ENCODE measurements around the gene CLIP1. TPM values are rescaled to one million over a fixed set of nuclear protein-coding genes. Genes with fewer than 3 reads are reported as not detected.

The CLIP1 gene
- total and polyA plus RNA-seq, 2 of the 8 experiments (the other 6 are each of a cell fraction or from before 2014, with no cell fraction given) = 19.0 to 27.6 TPM

GRCh38 chr12:122406701-122407164, 15.7 kb downstream of the CLIP1 start:
- no peaks in the 10 kb centered on the region for H4K20me1 ChIP-seq (replicated peaks in 1 of 2; ENCODE audit: control insufficient read depth in 1 of 2, insufficient read depth in 2 of 2, low read length in 2 of 2)
- no peak overlapping the region for H3K23ac ChIP-seq (ENCODE audit: insufficient read length)
- no peak overlapping the region for H3K18ac ChIP-seq (ENCODE audit: extremely low read depth, low read length)
- FAIRE-seq = no peak
- CTCF ChIA-PET (ENCODE audit: partially characterized antibody) = interaction anchor here (0.6 to 2.2 kb wide), 9 partner anchors 9 to 565 kb away, joined by 3 to 8 read pairs (median 4); partner anchors contain the start of gene CLIP1
- H2AFZ ChIP-seq (ENCODE audit: low read length) = no peak overlapping the region
- no peak overlapping the region for H3K56ac ChIP-seq (replicated peaks; ENCODE audit: insufficient read length, low read depth, low read length)
- H2BK12ac ChIP-seq (ENCODE audit: low read depth, low read length) = no peak overlapping the region
- no peak overlapping the region for H2BK20ac ChIP-seq (ENCODE audit: low read length)
- H3K27ac ChIP-seq (ENCODE audit: low read depth, low read length) = no peak overlapping the region
- H4K8ac ChIP-seq (ENCODE audit: extremely low read depth, insufficient read depth, low read length) = no peak overlapping the region
- H4K91ac ChIP-seq (replicated peaks; ENCODE audit: insufficient read length, low read length) = no peak overlapping the region
- no peaks in the 10 kb centered on the region for H3K79me1 ChIP-seq (ENCODE audit: low read depth, low read length)
- no peak overlapping the region for H3K4me3 ChIP-seq (ENCODE audit: extremely low read depth in 1 of 4, insufficient read depth in 2 of 4, low read depth in 3 of 4, low read length in 4 of 4)
- no peak overlapping the region for H2AK5ac ChIP-seq (ENCODE audit: low read depth, low read length)
- no peak overlapping the region for H2BK15ac ChIP-seq (ENCODE audit: low read length)
- no peak overlapping the region for H2BK5ac ChIP-seq (ENCODE audit: low read depth, low read length)
- no peak overlapping the region for H3K4me2 ChIP-seq (ENCODE audit: insufficient read depth in 1 of 2, low read depth in 2 of 2, low read length in 2 of 2)
- H2BK120ac ChIP-seq (replicated peaks; ENCODE audit: low read depth, low read length) = no peak overlapping the region
- no peaks in the 10 kb centered on the region for H3K9me3 ChIP-seq (ENCODE audit: insufficient read depth in 2 of 2, low read depth in 1 of 2, low read length in 1 of 2)
- H3K23me2 ChIP-seq (ENCODE audit: low read depth, low read length) = no peaks in the 10 kb centered on the region
- H3K4me1 ChIP-seq (replicated peaks in 1 of 4; ENCODE audit: control insufficient read depth in 3 of 4, insufficient read depth in 4 of 4, low read length in 3 of 4) = no peaks in the 10 kb centered on the region
- DNase-seq (ENCODE audit: low read depth in 1 of 2, low spot score in 2 of 2) = no peak
- POLR2A ChIA-PET (ENCODE audit: partially characterized antibody) = interaction anchor here (1.0 to 1.7 kb wide), 3 partner anchors 17 to 120 kb away, joined by 3 to 7 read pairs (median 4); partner anchors contain the start of genes KNTC1, RSRC2 and ZCCHC8
- no peak overlapping the region for H3K14ac ChIP-seq (ENCODE audit: insufficient read length)
- H4K5ac ChIP-seq (ENCODE audit: insufficient read length, low read depth, low read length) = no peak overlapping the region
- H3K27me3 ChIP-seq (replicated peaks in 1 of 4; ENCODE audit: control insufficient read depth in 3 of 4, extremely low read depth in 1 of 4, insufficient read depth in 3 of 4, low read length in 3 of 4) = no peaks in the 10 kb centered on the region
- H3K9ac ChIP-seq (replicated peaks in 1 of 4; ENCODE audit: extremely low read depth in 1 of 4, low read depth in 3 of 4, low read length in 3 of 4) = no peak overlapping the region
- H3K36me3 ChIP-seq (ENCODE audit: control insufficient read depth in 2 of 4, insufficient read depth in 4 of 4, low read length in 3 of 4) = no peaks in the 10 kb centered on the region
- TF ChIP-seq E2F6 (IDR thresholded peaks at IDR 0.05) = no peak
- TF ChIP-seq CBX8 (IDR thresholded peaks at IDR 0.05; ENCODE audit: borderline replicate concordance, low read depth, low read length) = no peak
- TF ChIP-seq MAFK (IDR thresholded peaks at IDR 0.05; ENCODE audit: low read depth, low read length) = no peak
- TF ChIP-seq PHF8 (conservative IDR thresholded peaks at IDR 0.05; ENCODE audit: low read depth, low read length) = no peak
- no peak for TF ChIP-seq RAD21 (IDR thresholded peaks at IDR 0.05 in 1 of 2, conservative IDR thresholded peaks at IDR 0.05 in 1 of 2; ENCODE audit: low read depth in 2 of 2, low read length in 2 of 2)
- no peak for TF ChIP-seq CEBPB (IDR thresholded peaks at IDR 0.05; ENCODE audit: low read depth, low read length)
- no peak for TF ChIP-seq TBP (IDR thresholded peaks at IDR 0.05; ENCODE audit: low read depth, low read length)
- H3K4ac ChIP-seq (replicated peaks; ENCODE audit: insufficient read length, low read depth, low read length) = no peak overlapping the region
- H3K79me2 ChIP-seq (ENCODE audit: control insufficient read depth in 1 of 2, insufficient read depth in 2 of 2, low read length in 2 of 2) = peaks cover 0 to 5% of the 10 kb centered on the region in 2 experiments; a peak in 1 of 4 replicates
- WGBS, 2 experiments (ENCODE audit: extremely low coverage in 1 of 2, insufficient coverage in 1 of 2, insufficient read length in 1 of 2, insufficient replicate concordance in 2 of 2, low coverage in 1 of 2, low lambda C conversion rate in 2 of 2, missing lambda C conversion rate in 1 of 2) = 91% methylated on average over 3 of the region's 3 CpGs; no CpG with 5 or more reads in 1 of the 2 experiments

Data from H1 (cell line).